Hepatic stellate cell (primary cell): Measurements from ENCODE around the gene SDF2L1.
"Not testable (repeated sequence)": the region's sequence is repeated elsewhere in the genome, so short reads cannot be mapped to it uniquely, and the experiment has no call there.

ENCODE experiments used
- DNase-seq: peaks from one replicate; pipeline ENCODE4 v3.0.0; 2011; ENCODE audit warnings: low spot score

SDF2L1 gene

GRCh38 chr22:21686634-21687393 lies 44.7 kb downstream of the SDF2L1 start:
- DNase-seq = no peak

DNA sequence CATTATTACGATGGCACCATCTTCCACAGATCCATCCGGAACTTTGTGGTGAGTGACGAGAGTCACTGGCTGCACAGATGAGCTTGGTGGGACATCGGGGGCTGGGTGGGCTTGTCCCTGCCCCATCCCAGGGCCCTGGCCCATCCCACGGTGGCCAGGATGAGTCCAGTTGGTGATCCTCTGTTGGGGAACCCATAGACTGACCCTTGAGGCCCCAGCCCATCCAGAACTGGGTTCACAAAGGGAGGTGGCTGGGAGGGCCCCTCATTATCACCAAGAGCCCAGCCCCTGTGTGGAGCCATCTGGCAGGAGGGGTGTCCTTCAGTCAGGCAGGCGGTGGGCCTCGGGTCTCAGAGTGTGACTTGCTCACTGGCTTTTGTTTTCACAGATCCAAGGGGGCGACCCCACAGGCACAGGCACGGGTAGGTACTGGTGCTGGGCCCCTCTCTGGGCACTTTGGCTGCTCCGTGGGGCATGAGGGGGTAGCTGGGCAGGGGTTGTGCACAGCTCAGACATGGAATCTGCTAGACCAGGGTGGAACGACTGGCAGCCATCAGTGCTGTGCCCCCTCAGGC lies 45.7 kb downstream of the SDF2L1 start:
- no peak for DNase-seq

DNA sequence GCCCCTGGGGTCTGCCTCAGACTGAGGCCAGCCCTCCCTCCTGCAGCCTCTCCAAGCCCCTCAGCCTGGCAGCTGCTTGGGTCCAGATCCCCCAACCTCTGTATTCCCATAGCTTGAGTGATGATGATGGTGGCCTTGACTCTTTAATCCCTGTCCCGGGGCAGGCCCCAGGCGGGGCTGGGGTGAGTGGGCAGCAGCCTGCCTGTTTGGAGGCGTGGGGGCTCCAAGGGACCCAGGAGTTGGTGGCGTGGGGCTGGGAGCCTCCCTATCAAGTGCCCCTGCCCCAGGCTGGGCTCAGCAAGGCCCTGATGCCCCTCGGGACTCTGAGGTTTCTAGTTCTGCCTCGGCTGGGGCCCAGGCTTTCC lies 46.2 kb downstream of the SDF2L1 start:
- no peak for DNase-seq

DNA sequence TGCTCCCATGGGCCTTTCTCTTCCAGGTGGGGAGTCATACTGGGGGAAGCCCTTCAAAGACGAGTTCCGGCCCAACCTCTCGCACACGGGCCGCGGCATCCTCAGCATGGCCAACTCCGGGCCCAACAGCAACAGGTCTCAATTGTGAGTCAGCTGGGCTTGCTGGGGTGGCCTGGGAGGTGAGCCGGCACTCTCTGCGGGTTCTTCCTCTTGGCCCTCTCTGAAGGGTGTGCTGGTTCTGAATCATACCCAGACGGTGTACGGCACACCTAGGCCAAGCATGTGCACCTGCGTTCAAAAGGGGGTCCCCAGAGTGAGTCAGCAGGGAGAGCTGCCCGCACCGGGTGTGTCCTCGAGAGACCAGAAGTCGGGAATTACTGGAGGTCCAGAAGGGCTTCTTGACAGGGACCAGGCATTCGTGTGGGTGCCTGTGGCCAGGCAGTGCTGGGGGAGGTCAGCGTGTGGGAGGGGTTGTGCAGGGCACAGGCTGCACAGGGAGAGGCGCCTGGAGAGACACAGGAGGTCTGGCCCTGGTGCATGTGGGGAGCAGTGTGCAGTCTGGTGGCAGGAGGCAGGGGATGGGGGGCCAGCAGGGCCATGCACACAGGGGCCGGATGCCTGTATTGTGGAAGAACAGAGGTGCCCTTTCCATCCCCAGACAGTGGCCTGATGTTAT lies 46.7 kb downstream of the SDF2L1 start:
- no peak for DNase-seq

DNA sequence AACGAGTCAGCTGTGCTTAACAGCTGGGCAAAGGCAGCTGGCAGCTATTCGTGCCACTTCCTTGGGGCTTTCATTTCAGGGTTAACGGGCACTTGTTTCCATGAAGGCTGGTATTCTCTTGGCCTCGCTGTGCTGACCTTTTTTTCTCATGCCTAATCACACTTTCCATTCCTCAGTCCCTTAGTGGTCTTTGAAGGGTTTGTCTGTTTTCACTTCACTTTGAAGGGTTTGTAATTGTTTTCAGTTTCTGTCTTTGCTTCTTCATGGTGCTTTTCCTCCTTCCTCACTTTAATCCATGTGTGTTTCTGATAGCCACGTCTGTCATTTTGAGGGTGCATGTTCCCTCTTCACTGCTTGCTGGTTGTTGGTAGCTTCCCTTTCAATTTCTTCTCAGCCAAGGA lies 48.3 kb downstream of the SDF2L1 start:
- no peak for DNase-seq

GRCh38 chr22:21691816-21692215 lies 49.7 kb downstream of the SDF2L1 start:
- no peak for DNase-seq

DNA sequence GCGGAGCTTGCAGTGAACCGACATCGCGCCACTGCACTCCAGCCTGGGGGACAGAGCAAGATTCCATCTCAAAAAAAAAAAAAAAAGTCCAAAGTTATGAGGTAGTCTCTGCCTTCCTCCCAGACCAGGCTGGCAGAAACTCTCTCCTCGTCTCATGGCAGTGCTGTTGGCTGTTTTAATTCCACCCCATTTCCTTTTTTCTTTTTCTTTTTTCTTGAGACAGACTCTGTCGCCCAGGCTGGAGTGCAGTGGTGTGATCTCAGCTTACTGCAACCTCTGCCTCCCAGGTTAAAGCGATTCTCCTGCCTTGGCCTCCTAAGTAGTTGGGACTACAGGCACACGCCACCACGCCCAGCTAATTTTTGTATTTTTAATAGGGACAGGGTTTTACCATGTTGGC lies 50.8 kb downstream of the SDF2L1 start:
- DNase-seq = not testable (repeated sequence)

DNA sequence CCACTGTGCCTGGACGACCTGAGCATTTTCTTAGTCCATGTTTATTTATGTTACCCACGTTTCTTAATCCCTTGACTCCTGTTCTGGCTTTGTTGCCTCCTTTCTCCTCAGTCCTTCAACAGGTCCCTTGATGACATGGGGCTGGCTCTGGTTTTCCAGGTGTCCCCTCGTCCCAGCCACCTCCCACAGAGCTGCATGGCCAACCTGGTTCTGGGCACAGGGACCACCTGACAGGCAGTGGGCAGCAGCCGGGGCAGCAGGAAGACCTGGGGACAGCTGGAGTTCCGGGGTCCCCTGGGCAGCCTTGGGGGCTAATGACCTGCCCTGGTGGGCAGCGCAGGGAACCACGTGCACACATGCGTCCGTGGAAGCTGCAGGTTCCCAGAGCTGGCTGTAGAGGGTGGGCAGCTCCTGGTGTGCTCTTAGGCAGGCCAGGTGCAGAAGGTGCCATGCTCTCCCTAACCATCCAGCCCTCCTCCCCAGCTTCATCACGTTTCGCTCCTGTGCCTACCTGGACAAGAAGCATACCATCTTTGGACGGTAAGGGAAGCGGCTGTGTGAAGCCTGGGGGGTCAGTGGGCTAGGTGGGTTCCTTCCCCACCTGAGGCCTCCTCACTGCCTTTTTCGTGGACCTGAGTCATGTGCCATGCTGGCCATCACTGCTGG lies 51.4 kb downstream of the SDF2L1 start:
- DNase-seq = no peak
